PC-9 (cell line): Measurements from ENCODE around the gene CEP57.
"Not testable (repeated sequence)": the region's sequence is repeated elsewhere in the genome, so short reads cannot be mapped to it uniquely, and the experiment has no call there.

Experiments
- CTCF ChIP-seq: fragments of 200-600 bp; sonication (generic); conservative IDR thresholded peaks from 2 replicates; pipeline ENCODE4 v1.6.1; 2017; ENCODE audit warnings: mixed run types, antibody characterized with exemption, mild to moderate bottlenecking, moderate library complexity
- EZH2 ChIP-seq: fragments of 200-600 bp; sonication (generic); IDR thresholded peaks from 2 replicates; pipeline ENCODE4 v1.8.0; 2017; ENCODE audit warnings: antibody characterized with exemption, low read depth

GRCh38 chr11:95870877-95871276 lies 80.6 kb downstream of the CEP57 start:
- TF ChIP-seq CTCF, EZH2: not testable (repeated sequence)
